Fibroblast of pulmonary artery (primary cell): ENCODE measurements around the gene PDE3B.
A peak's percentile ranks its signal among the peaks of the same experiment; 100 is the strongest.

Experiments used
- DNase-seq: peaks from one replicate; pipeline ENCODE4 v3.0.0-alpha.2; 2010; ENCODE audit warnings: low read depth
- H3K4me3 ChIP-seq: replicated peaks from 2 replicates; pipeline ENCODE4 v1.5.1; 2011; ENCODE audit warnings: low read depth, mild to moderate bottlenecking, control low read depth, low read length, moderate library complexity
- CTCF ChIP-seq: IDR thresholded peaks from 2 replicates; pipeline ENCODE4 v1.5.1; 2011; ENCODE audit warnings: mild to moderate bottlenecking, control low read depth, low read length, inconsistent platforms; ENCODE audit errors: missing control alignments

The PDE3B gene

GRCh38 chr11:14641801-14642200 is 1.8 kb upstream of the PDE3B start:
- DNase-seq = no peak
- TF ChIP-seq CTCF = no peak
- H3K4me3 ChIP-seq = no peak overlapping the region

DNA sequence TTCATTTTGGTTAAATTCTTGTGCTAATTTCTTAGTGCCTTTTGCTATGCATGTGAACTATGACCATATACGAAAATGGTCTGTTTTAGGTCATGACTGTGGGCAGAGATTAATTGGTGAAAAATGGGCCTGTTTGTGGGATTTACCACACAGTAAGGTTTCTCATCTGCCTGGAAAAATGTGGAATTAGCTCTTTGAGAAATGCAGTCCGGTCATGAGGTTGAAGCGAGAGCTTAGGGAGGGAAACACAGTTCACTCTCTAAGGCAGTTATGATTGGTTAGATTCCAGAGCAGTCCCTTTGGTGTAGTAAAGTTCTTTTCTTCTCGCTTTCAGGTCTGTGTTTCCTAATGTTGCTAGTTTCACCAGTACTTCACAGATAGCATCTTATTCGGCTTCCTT is 1.2 kb upstream of the PDE3B start:
- no peak for TF ChIP-seq CTCF
- H3K4me3 ChIP-seq = no peak overlapping the region
- DNase-seq = no peak

DNA sequence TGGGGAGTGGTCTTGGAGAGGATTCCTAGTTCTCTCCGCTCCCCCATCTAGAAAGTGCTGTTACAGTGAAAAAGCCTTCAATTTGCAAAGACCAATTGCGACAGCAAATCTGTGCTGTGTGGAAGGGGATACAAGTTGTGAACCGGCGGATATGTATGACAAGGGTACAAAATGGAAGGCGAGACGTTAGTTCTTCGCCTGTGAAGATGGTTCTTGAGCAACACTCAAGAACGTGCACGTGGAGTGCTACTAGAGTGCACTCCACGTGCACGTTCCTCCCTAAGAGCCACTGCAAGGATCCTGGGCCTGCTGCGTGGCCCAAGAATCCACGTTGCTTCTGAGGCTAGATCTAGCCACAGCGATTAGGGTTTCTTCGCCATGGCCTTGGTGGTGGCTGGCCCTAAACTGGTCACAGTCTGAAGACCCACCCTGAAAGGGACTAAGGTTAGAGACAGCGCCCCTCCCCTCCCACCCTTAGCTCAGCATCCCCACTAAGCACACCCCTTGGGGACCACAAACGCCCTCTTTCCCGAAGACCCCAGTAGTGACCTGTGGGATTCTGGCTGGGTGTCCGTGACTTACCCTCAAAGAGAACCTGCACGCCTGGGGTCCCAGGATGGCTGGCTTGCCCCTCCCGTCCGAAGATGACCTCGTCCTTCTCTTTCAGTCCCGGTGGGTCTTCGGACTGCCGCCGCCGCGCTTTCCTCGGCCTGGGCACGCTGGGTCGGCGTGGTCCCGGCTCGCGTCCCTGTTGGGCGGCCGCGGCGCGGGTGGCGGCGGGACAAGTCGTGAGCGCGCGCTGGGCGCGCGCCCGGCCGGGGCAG is 519 bp upstream of the PDE3B start:
- H3K4me3 ChIP-seq = peak overlapping the region; percentile 65
- no peak for DNase-seq
- no peak for TF ChIP-seq CTCF

DNA sequence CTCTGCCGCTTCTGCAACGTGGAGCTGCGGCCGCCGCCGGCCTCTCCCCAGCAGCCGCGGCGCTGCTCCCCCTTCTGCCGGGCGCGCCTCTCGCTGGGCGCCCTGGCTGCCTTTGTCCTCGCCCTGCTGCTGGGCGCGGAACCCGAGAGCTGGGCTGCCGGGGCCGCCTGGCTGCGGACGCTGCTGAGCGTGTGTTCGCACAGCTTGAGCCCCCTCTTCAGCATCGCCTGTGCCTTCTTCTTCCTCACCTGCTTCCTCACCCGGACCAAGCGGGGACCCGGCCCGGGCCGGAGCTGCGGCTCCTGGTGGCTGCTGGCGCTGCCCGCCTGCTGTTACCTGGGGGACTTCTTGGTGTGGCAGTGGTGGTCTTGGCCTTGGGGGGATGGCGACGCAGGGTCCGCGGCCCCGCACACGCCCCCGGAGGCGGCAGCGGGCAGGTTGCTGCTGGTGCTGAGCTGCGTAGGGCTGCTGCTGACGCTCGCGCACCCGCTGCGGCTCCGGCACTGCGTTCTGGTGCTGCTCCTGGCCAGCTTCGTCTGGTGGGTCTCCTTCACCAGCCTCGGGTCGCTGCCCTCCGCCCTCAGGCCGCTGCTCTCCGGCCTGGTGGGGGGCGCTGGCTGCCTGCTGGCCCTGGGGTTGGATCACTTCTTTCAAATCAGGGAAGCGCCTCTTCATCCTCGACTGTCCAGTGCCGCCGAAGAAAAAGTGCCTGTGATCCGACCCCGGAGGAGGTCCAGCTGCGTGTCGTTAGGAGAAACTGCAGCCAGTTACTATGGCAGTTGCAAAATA is 816 bp downstream of the PDE3B start:
- H3K4me3 ChIP-seq = peak overlapping the region; percentile 65
- DNase-seq = peak; percentile 29

DNA sequence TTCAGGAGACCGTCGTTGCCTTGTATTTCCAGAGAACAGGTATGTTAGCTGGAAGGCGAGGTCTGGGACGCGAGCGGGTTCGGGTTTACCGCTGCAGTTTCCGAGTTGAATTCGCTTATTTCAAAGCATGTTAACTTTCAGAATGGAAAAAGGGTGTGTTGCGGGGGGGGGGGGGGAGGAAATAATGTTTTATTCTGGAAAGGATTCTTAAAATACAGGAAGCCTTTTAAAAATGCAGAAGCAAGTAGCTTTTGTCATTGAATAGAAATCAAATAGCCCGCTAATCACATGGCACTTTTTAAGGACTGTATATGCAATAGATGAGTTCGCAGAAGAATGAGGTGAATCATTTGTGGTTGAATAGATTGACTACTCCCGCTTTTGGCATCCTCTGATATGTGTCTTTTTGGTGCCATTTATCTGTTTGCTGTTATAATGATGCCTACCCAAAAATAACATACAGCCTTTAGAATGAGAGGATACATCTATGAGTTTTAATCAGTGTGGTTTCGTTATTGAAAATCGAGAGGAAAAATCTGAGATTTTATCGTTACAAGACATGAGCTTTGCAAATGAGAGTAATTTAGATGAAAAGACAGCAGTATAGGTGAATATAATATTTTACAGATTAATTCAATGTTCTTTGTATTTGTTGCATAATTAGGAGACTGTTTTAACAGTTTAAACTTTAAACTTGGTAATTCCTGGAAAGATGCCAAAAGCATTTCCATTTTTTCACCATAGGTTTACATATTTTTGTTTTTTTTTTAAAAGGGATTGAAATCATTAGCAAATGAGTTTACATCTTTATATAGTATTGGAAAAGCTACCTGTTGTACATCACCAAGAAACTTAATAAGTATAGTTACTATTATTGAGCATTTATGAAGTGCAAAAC is 1.7 kb downstream of the PDE3B start:
- no peak for TF ChIP-seq CTCF
- DNase-seq = peak; percentile 20
- H3K4me3 ChIP-seq = peak overlapping the region; percentile 65

More for the DNA sequence above, 816 bp downstream of the PDE3B start:
- no peak for TF ChIP-seq CTCF

DNA sequence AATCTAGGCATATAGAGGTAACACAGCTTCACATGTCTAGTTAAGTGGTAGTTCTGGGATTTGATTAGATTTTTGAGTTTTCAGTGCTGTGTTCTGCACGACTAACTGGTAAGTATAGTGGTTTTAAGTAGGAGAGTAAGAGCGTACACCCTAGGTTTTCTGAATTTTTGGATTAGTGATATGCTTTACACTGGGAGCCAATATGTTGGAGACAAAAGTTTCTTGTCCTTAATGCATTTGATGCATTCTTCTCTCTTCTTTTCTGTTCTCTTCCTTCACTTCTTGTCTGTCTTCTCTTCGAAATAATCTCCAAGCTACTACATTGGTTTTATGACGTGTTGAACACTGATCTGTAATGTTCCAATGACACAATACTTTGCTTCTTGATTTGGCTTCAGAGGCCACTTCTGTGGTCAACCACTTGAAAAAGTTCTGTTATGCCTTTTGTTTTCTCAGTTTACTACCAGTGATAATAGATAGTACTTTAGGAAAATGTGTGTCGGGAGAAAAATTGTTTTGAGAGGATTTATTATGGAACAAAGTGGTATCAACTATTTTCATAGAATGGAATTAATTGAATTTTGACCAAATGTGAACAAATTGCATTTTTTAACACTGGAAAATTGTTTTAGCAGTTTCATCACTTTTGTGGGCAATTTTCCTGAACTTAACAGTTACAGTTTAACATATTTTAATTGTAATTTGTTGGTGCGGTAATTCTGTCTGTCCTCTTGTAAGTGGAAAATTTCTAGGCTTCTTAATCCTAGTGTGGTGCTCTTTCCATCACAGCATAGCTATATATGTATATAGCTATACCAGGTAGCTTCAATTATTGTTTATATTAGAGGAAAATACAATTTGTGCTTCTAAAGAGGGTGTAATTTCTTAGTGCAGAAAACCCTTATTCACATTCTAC is 2.6 kb downstream of the PDE3B start:
- H3K4me3 ChIP-seq = no peak overlapping the region
- DNase-seq = no peak
- TF ChIP-seq CTCF = no peak
